Gastrocnemius medialis (tissue), 4 donors: Measurements from ENCODE around the gene C10orf71.

Experiments
- CTCF ChIP-seq, 5 experiments: fragments of 450-650 bp in 3 of 5; fragments of 200-600 bp in 2 of 5; sonication (generic) in 2 of 5; IDR thresholded peaks in 4 of 5; conservative IDR thresholded peaks in 1 of 5; 1 replicate in 4 of 5; 2 replicates in 1 of 5; pipeline ENCODE4 v1.5.1; 2016 to 2019; ENCODE audit warnings: antibody characterized with exemption in 5 of 5, mild to moderate bottlenecking in 3 of 5, moderate library complexity in 3 of 5
- POLR2A ChIP-seq, 2 donors: fragments of 450-650 bp; IDR thresholded peaks; one replicate each; pipeline ENCODE4 v1.6.1; 2017; ENCODE audit warnings: antibody characterized with exemption in 2 of 2, mild to moderate bottlenecking in 2 of 2, moderate library complexity in 2 of 2

DNA sequence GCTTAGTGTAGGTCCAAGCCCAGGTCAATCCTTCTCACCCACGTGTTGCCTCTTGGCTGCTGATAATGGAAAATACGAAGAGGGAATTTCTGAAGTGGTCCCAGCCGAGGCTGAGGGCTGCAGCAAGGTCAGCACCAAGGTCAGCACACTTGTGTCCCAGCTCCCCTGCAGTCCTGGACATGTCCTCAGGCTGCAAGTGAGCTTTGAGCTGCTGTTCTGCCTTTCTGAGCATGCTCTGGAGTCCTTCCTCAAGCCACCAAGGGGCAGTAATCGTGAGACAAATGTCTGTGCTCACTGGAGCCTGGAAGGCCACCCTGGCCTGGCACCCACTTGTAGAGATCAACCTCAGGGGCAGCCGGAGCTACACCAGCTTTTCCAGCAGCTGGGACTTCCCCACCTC lies 68.6 kb downstream of the C10orf71 start:
- TF ChIP-seq CTCF (IDR thresholded peaks at IDR 0.05 in 4 of 5, conservative IDR thresholded peaks at IDR 0.05 in 1 of 5) = no peak
- no peak for TF ChIP-seq POLR2A (IDR thresholded peaks at IDR 0.05)
